Duodenal mucosa (tissue), 2 donors: ENCODE measurements around the gene TATDN3.

Experiments used
- H3K27ac ChIP-seq: one replicate; pipeline ENCODE4 v1.7.0; 2013; ENCODE audit warnings: low read depth, low read length
- H3K27me3 ChIP-seq, 2 donors: one replicate each; pipeline ENCODE4 v1.7.0; 2013; ENCODE audit warnings: low read length in 2 of 2, control low read depth in 1 of 2; ENCODE audit not compliant: insufficient read depth in 2 of 2, control insufficient read depth in 1 of 2
- H3K36me3 ChIP-seq, 2 donors: one replicate each; pipeline ENCODE4 v1.7.0; 2013; ENCODE audit warnings: low read length in 2 of 2, control low read depth in 1 of 2; ENCODE audit not compliant: insufficient read depth in 2 of 2, control insufficient read depth in 1 of 2
- H3K4me1 ChIP-seq, 2 donors: one replicate each; pipeline ENCODE4 v1.7.0; 2013; ENCODE audit warnings: low read length in 2 of 2, control low read depth in 1 of 2; ENCODE audit not compliant: insufficient read depth in 2 of 2, control insufficient read depth in 1 of 2
- H3K4me3 ChIP-seq, 2 donors: one replicate each; pipeline ENCODE4 v1.7.0; 2013; ENCODE audit warnings: low read length in 2 of 2, low read depth in 1 of 2
- H3K9ac ChIP-seq, 2 donors: one replicate each; pipeline ENCODE4 v1.7.0; 2013; ENCODE audit warnings: low read length in 2 of 2, low read depth in 1 of 2
- H3K9me3 ChIP-seq, 2 donors: one replicate each; pipeline ENCODE4 v1.7.0; 2013; ENCODE audit warnings: low read length in 2 of 2, control low read depth in 1 of 2; ENCODE audit not compliant: control insufficient read depth in 1 of 2

Gene TATDN3

GRCh38 chr1:212792396-212792908 is 758 bp downstream of the TATDN3 start:
- H3K27me3 ChIP-seq, result no peaks in the 10 kb centered on the region
- no peaks in the 10 kb centered on the region for H3K9me3 ChIP-seq
- H3K4me1 ChIP-seq, result peaks cover 9 to 19% of the 10 kb centered on the region in 2 donors
- peak overlapping the region; percentile 87 for H3K27ac ChIP-seq
- H3K36me3 ChIP-seq, result peaks cover 0 to 10% of the 10 kb centered on the region in 2 donors
- H3K4me3 ChIP-seq, result peak overlapping the region; percentile 91 to 100
- peak overlapping the region; percentile 90 to 98 for H3K9ac ChIP-seq

DNA sequence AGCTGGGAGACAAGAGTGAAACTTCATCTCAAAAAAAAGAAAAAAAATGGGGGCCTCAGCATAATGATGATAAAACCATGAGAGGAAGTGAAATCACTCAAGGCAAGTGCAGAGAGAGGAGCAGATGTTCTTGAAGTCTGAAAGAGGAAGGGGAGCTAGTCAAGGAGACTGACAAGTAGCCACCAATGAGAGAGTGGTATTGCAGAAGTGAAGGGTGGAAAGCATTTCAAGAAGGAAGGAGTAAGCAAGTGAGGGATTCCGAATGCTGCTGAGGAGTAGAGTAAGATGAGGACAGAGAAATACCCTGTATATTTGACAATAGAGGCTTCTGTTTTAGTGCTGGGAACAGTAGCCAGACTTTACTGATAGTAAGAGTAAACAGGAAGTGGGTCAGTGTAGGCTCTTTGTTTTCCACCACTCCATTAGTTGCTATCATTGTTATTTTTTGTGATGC is 2.9 kb downstream of the TATDN3 start:
- Histone ChIP-seq H3K9ac (no peak overlapping the region), H3K4me3 (peak overlapping the region in 1 of 2 donors; percentile 43), H3K4me1 (peaks cover 9 to 19% of the 10 kb centered on the region in 2 donors), H3K27ac (no peak overlapping the region), H3K36me3 (peaks cover 0 to 20% of the 10 kb centered on the region in 2 donors), H3K27me3 (no peaks in the 10 kb centered on the region), H3K9me3 (no peaks in the 10 kb centered on the region)

- Histone ChIP-seq H3K4me3 (no peak overlapping the region), H3K9me3 (no peaks in the 10 kb centered on the region), H3K27me3 (no peaks in the 10 kb centered on the region), H3K27ac (no peak overlapping the region), H3K4me1 (peaks cover 5 to 12% of the 10 kb centered on the region in 2 donors), H3K36me3 (peaks cover 0 to 34% of the 10 kb centered on the region in 2 donors), H3K9ac (no peak overlapping the region)
Observed at GRCh38 chr1:212797681-212798080, 6.0 kb downstream of the TATDN3 start.

- no peak overlapping the region for H3K4me3 ChIP-seq
- no peaks in the 10 kb centered on the region for H3K4me1 ChIP-seq
- H3K27ac ChIP-seq, result no peak overlapping the region
- H3K27me3 ChIP-seq, result no peaks in the 10 kb centered on the region
- no peaks in the 10 kb centered on the region for H3K9me3 ChIP-seq
- H3K36me3 ChIP-seq, result peaks cover 0 to 23% of the 10 kb centered on the region in 2 donors
- H3K9ac ChIP-seq, result no peak overlapping the region
Observed at GRCh38 chr1:212805767-212806166, 14.1 kb downstream of the TATDN3 start.

- no peak overlapping the region for H3K4me3 ChIP-seq
- H3K4me1 ChIP-seq, result peaks cover 8 to 17% of the 10 kb centered on the region in 2 donors
- H3K27ac ChIP-seq, result no peak overlapping the region
- H3K27me3 ChIP-seq, result no peaks in the 10 kb centered on the region
- no peaks in the 10 kb centered on the region for H3K9me3 ChIP-seq
- no peak overlapping the region for H3K9ac ChIP-seq
- no peaks in the 10 kb centered on the region for H3K36me3 ChIP-seq
Observed at GRCh38 chr1:212814537-212815334, 23.0 kb downstream of the TATDN3 start.

DNA sequence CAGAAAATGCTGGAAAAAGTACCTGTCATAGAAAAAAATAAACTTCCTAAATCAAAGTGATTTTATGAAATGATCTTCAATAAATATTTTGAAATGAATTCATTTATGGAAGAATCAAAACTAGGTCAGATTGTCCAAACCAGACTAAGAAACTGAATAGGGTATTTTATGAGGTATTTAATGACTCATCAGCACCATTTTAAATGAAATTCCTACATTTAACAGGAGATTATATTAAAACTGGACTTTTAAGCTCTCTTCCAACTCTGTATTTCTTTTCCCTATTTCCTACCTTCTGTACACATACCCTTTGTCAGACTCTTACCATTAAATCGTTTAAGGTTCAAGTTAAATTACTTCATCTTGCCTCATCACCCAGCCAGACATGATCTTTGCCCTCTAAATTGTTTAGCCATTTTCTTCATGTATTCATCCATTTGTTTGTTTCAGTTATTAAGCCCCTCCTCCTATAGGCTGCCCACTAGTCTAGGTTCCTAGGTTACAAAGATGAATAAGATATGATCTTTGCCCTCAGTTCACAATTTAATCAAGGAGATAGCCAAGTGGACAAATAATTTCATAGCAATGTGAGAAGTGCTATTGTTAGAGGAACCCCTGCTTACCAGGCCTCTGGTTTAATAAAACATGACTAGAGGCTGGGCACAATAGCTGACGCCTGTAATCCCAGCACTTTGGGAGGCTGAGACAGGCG is 25.0 kb downstream of the TATDN3 start:
- Histone ChIP-seq H3K9me3 (no peaks in the 10 kb centered on the region), H3K36me3 (no peaks in the 10 kb centered on the region)

DNA sequence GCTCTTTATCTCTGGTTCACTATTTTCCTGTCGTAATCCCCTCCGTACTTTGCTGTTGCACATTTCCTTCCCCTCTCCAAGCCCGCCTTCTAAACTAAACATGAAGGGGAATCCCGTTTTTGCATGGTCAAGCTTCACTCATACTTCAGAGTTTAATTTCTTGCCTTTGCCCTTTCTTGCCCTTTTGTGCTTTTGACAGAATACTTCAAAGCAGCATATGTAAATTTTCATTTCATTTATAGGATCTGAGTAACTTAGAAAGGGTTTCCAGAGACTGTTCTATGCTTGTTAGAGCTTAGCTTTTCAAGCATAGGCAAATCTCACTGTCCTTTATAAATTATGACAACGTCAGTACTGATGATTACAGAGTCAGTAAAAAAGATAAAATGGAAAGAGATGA is 28.0 kb downstream of the TATDN3 start:
- Histone ChIP-seq H3K27me3 (no peaks in the 10 kb centered on the region), H3K36me3 (no peaks in the 10 kb centered on the region), H3K4me1 (peaks cover 8 to 16% of the 10 kb centered on the region in 2 donors), H3K9me3 (peaks cover 0 to 5% of the 10 kb centered on the region in 2 donors), H3K9ac (no peak overlapping the region), H3K4me3 (no peak overlapping the region), H3K27ac (no peak overlapping the region)

More for the DNA sequence above, 25.0 kb downstream of the TATDN3 start:
- Histone ChIP-seq H3K4me3 (no peak overlapping the region), H3K4me1 (peaks cover 8 to 20% of the 10 kb centered on the region in 2 donors), H3K27ac (no peak overlapping the region), H3K27me3 (no peaks in the 10 kb centered on the region), H3K9ac (no peak overlapping the region)

DNA sequence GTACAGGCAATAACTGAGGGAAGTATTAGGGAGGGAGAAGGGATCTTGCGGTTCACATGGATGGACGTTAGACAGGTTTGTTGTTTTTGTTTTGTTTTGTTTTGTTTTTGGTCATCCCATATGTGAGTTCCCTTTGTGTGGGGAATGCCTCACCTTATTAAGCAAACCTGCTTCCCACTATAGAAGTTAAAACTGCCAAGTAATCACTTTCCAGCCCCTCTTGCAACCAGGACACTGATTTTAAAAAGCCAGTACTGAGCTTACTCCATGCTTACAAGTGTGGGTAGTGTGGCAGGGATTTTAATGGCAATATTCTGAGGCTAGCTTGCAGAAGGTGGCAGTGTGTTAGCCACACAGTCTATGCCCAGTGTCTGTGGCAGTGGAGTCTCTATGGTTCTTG is 29.3 kb downstream of the TATDN3 start:
- Histone ChIP-seq H3K9ac (no peak overlapping the region), H3K4me1 (peaks cover 8 to 16% of the 10 kb centered on the region in 2 donors), H3K27me3 (no peaks in the 10 kb centered on the region), H3K36me3 (no peaks in the 10 kb centered on the region), H3K4me3 (no peak overlapping the region), H3K9me3 (peaks cover 12 to 15% of the 10 kb centered on the region in 2 donors), H3K27ac (no peak overlapping the region)

DNA sequence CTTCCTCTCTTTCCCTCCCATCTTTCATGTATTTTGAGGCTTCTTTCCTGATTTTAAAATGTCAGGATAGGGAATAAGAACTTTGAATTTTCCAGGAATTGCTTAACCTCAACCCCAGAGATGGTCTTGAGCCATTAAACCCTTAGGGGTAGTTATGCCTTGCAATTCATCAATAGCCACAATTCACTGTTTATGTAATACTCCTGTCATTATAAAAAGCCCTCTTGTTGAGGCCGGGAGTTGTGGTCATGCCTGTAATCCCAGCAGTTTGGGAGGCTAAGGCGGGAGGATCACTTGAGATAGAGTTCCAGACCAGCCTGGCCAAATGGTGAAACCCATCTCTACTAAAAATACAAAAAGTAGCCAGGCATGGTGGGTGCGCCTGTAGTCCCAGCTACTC is 31.3 kb downstream of the TATDN3 start:
- Histone ChIP-seq H3K9ac (no peak overlapping the region), H3K9me3 (peaks cover 15 to 18% of the 10 kb centered on the region in 2 donors), H3K27ac (no peak overlapping the region), H3K4me1 (peaks cover 9 to 16% of the 10 kb centered on the region in 2 donors), H3K36me3 (no peaks in the 10 kb centered on the region), H3K4me3 (no peak overlapping the region), H3K27me3 (no peaks in the 10 kb centered on the region)

DNA sequence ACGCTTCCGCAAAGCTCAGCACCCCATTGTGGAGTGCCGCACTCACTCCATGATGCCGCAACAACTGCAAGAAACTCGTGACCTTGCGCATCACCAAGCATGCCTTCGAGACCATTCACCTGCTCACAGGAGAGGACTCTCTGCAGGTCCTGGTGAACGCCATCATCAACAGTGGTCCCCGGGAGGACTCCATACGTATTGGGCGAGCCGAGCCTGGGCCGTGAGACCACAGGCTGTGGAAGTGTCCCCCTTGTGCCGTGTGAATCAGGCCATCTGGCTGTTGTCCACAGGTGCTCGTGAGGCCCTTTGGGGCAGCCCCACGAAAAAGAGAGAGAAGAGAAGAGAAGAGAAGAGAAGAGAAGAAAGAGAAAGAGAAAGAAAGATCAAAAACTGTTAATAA is 32.5 kb downstream of the TATDN3 start:
- peaks cover 15 to 18% of the 10 kb centered on the region in 2 donors for H3K9me3 ChIP-seq
- H3K36me3 ChIP-seq, result no peaks in the 10 kb centered on the region
- no peak overlapping the region for H3K9ac ChIP-seq
- no peak overlapping the region for H3K4me3 ChIP-seq
- no peak overlapping the region for H3K27ac ChIP-seq
- no peaks in the 10 kb centered on the region for H3K27me3 ChIP-seq
- peaks cover 15 to 22% of the 10 kb centered on the region in 2 donors for H3K4me1 ChIP-seq
